ENCODE results near the gene ANKRD23.

The ANKRD23 gene

GRCh38 chr2:96881349-96882195, 37.8 kb upstream of the ANKRD23 start:
- H3K4me3 ChIP-seq (ENCODE audit: insufficient read length, low read depth) = no peak overlapping the region

GRCh38 chr2:96880891-96881273, 37.1 kb upstream of the ANKRD23 start:
- H3K4me3 ChIP-seq (ENCODE audit: insufficient read length, low read depth) = no peak overlapping the region
- DNase-seq (ENCODE audit: low read depth, low spot score) = no peak
- peak overlapping the region; percentile 61 for H3K9ac ChIP-seq (ENCODE audit: insufficient read length, low read depth)
- TF ChIP-seq ZNF274 (IDR thresholded peaks at IDR 0.05; ENCODE audit: low read depth, low read length) (no peak), YY1 (IDR thresholded peaks at IDR 0.05; ENCODE audit: insufficient read depth, insufficient read length) (no peak), SUZ12 (IDR thresholded peaks at IDR 0.05; ENCODE audit: extremely low read depth, insufficient read depth, insufficient read length) (no peak)
- no peaks in the 10 kb centered on the region for H3K9me3 ChIP-seq (ENCODE audit: insufficient read depth, low read length)
- H3K4me1 ChIP-seq (ENCODE audit: insufficient read depth, insufficient read length) = peaks cover 76% of the 10 kb centered on the region
- peaks cover 10% of the 10 kb centered on the region for H3K27me3 ChIP-seq (ENCODE audit: insufficient read depth, insufficient read length)
- no peaks in the 10 kb centered on the region for H3K36me3 ChIP-seq (ENCODE audit: insufficient read depth, insufficient read length, low read length)

More at GRCh38 chr2:96881349-96882195, 37.8 kb upstream of the ANKRD23 start:
- TF ChIP-seq YY1 (IDR thresholded peaks at IDR 0.05; ENCODE audit: insufficient read depth, insufficient read length) = no peak
- no peak for TF ChIP-seq SUZ12 (IDR thresholded peaks at IDR 0.05; ENCODE audit: extremely low read depth, insufficient read depth, insufficient read length)
- no peak for TF ChIP-seq ZNF274 (IDR thresholded peaks at IDR 0.05; ENCODE audit: low read depth, low read length)
- Histone ChIP-seq H3K9ac (ENCODE audit: insufficient read length, low read depth) (peak overlapping the region; percentile 79), H3K4me1 (ENCODE audit: insufficient read depth, insufficient read length) (peaks cover 77% of the 10 kb centered on the region), H3K9me3 (ENCODE audit: insufficient read depth, low read length) (no peaks in the 10 kb centered on the region), H3K27me3 (ENCODE audit: insufficient read depth, insufficient read length) (peaks cover 10% of the 10 kb centered on the region), H3K36me3 (ENCODE audit: insufficient read depth, insufficient read length, low read length) (no peaks in the 10 kb centered on the region)
- no peak for DNase-seq (ENCODE audit: low read depth, low spot score)

GRCh38 chr2:96879545-96880040, 35.8 kb upstream of the ANKRD23 start:
- Histone ChIP-seq H3K4me3 (ENCODE audit: insufficient read length, low read depth) (no peak overlapping the region), H3K9me3 (ENCODE audit: insufficient read depth, low read length) (no peaks in the 10 kb centered on the region), H3K27me3 (ENCODE audit: insufficient read depth, insufficient read length) (peaks cover 10% of the 10 kb centered on the region), H3K36me3 (ENCODE audit: insufficient read depth, insufficient read length, low read length) (no peaks in the 10 kb centered on the region), H3K4me1 (ENCODE audit: insufficient read depth, insufficient read length) (peaks cover 70% of the 10 kb centered on the region), H3K9ac (ENCODE audit: insufficient read length, low read depth) (no peak overlapping the region)
- DNase-seq (ENCODE audit: low read depth, low spot score) = no peak
- TF ChIP-seq YY1 (IDR thresholded peaks at IDR 0.05; ENCODE audit: insufficient read depth, insufficient read length) (no peak), ZNF274 (IDR thresholded peaks at IDR 0.05; ENCODE audit: low read depth, low read length) (no peak), SUZ12 (IDR thresholded peaks at IDR 0.05; ENCODE audit: extremely low read depth, insufficient read depth, insufficient read length) (no peak)

DNA sequence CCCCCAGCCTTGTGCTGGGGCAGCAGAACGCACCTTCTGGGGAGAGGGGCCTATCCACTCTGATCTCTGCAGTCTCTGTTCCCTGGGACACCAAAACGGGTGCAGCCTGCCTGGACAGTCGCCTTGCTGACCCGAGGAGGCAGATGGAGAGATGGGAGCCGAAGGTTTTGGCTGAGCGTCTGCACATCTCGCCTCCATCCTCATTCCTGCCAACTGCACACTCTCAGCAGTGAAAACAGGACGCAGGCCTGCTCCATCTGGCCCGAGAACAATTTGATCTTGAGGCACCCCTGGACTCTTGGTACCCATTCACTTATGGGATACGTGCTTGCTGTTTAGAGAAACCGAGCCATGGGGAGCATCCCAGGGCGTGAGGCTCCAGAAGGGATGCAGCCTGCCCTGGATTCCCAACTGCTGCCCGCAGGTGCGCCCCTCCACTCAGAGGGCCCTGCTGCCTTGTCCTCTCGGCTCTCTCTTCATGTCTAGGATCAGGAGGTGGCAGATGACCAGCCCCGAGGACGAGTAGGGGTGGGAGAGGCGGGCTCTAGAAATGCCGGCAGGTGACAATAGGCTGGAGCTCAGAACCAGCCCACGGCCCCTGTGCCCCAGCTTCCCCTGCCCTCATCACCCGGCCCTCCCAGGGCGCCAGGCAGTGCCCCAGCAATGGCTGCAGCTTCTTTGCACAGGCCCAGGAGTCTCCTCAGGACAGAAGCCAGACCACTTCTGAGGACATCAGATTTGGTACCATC, 35.1 kb upstream of the ANKRD23 start:
- no peak for TF ChIP-seq SUZ12 (IDR thresholded peaks at IDR 0.05; ENCODE audit: extremely low read depth, insufficient read depth, insufficient read length)
- no peak for TF ChIP-seq YY1 (IDR thresholded peaks at IDR 0.05; ENCODE audit: insufficient read depth, insufficient read length)
- no peak for TF ChIP-seq ZNF274 (IDR thresholded peaks at IDR 0.05; ENCODE audit: low read depth, low read length)
- Histone ChIP-seq H3K9me3 (ENCODE audit: insufficient read depth, low read length) (no peaks in the 10 kb centered on the region), H3K27me3 (ENCODE audit: insufficient read depth, insufficient read length) (peaks cover 10% of the 10 kb centered on the region), H3K36me3 (ENCODE audit: insufficient read depth, insufficient read length, low read length) (no peaks in the 10 kb centered on the region), H3K4me1 (ENCODE audit: insufficient read depth, insufficient read length) (peaks cover 67% of the 10 kb centered on the region), H3K4me3 (ENCODE audit: insufficient read length, low read depth) (no peak overlapping the region), H3K9ac (ENCODE audit: insufficient read length, low read depth) (peak overlapping the region; percentile 5)
- DNase-seq (ENCODE audit: low read depth, low spot score) = no peak

DNA sequence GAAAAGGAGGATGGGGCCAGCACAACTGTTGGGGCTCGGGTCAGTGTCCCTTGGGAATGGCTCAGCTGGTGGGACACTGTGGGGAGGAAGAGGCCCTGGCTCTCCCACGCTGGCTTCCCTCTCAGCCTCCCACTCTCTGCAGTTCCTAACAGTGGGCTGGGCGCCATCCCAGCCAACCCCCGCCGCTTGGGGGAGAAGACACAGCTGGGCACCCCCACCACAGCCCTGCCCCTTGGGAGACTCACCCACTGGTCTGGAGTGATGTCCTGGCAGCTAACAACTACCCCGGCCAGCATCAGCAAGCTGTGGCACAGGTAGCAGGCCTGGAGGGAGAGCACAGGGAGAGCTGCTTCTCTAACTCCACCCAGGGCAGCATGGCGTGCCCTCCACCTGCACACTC, 34.4 kb upstream of the ANKRD23 start:
- H3K9me3 ChIP-seq (ENCODE audit: insufficient read depth, low read length) = no peaks in the 10 kb centered on the region
- peaks cover 7% of the 10 kb centered on the region for H3K27me3 ChIP-seq (ENCODE audit: insufficient read depth, insufficient read length)
- H3K4me1 ChIP-seq (ENCODE audit: insufficient read depth, insufficient read length) = peaks cover 65% of the 10 kb centered on the region
- TF ChIP-seq YY1 (IDR thresholded peaks at IDR 0.05; ENCODE audit: insufficient read depth, insufficient read length) (no peak), ZNF274 (IDR thresholded peaks at IDR 0.05; ENCODE audit: low read depth, low read length) (no peak), SUZ12 (IDR thresholded peaks at IDR 0.05; ENCODE audit: extremely low read depth, insufficient read depth, insufficient read length) (no peak)
- H3K9ac ChIP-seq (ENCODE audit: insufficient read length, low read depth) = peak overlapping the region; percentile 53
- no peaks in the 10 kb centered on the region for H3K36me3 ChIP-seq (ENCODE audit: insufficient read depth, insufficient read length, low read length)
- H3K4me3 ChIP-seq (ENCODE audit: insufficient read length, low read depth) = no peak overlapping the region
- DNase-seq (ENCODE audit: low read depth, low spot score) = no peak

DNA sequence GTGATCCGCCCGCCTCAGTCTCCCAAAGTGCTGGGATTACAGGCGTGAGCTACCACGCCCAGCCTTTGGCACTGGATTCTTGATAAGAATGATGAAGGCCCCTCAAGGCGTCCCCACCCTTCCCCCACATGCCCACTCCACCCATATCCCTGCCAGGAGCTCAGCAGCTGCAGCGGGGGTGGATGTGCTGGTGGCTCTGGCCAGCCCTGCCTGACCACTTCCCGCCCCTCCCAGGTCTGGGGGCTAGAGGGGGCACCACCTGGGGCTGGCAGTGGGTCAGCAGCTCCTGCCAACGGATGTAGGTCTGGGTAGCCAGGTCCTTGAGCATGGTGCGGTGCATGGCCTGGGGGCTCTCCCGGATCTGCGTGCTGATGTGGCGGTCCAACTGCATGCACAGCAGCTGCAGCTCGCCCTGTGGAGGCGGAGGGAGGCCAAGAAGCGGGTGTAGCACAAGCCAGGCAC, 33.8 kb upstream of the ANKRD23 start:
- no peak for TF ChIP-seq ZNF274 (IDR thresholded peaks at IDR 0.05; ENCODE audit: low read depth, low read length)
- no peak for TF ChIP-seq SUZ12 (IDR thresholded peaks at IDR 0.05; ENCODE audit: extremely low read depth, insufficient read depth, insufficient read length)
- TF ChIP-seq YY1 (IDR thresholded peaks at IDR 0.05; ENCODE audit: insufficient read depth, insufficient read length) = no peak
- Histone ChIP-seq H3K4me1 (ENCODE audit: insufficient read depth, insufficient read length) (peaks cover 61% of the 10 kb centered on the region), H3K27me3 (ENCODE audit: insufficient read depth, insufficient read length) (peaks cover 4% of the 10 kb centered on the region), H3K9ac (ENCODE audit: insufficient read length, low read depth) (peak overlapping the region; percentile 53), H3K9me3 (ENCODE audit: insufficient read depth, low read length) (no peaks in the 10 kb centered on the region), H3K4me3 (ENCODE audit: insufficient read length, low read depth) (no peak overlapping the region), H3K36me3 (ENCODE audit: insufficient read depth, insufficient read length, low read length) (no peaks in the 10 kb centered on the region)
- DNase-seq (ENCODE audit: low read depth, low spot score) = no peak

DNA sequence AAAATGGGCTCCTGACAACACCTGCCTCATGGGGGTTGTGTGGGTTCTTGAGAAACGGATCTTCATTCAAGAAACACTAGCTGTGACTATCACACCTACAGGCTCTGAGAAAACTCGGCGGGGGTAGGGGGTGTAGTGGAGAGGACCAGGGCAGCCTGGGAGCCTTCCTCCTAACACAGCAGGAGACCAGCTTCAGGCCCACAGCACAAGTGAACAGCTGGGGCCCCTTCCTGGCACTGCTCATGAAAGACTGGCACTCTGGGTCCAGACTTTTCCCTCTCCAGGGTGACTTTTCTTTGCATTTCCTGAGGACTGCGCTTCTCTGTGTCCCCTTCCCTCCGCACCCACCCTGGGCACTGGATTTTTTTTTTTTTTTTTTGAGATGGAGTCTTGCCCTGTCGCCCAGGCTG, 33.2 kb upstream of the ANKRD23 start:
- no peaks in the 10 kb centered on the region for H3K9me3 ChIP-seq (ENCODE audit: insufficient read depth, low read length)
- H3K36me3 ChIP-seq (ENCODE audit: insufficient read depth, insufficient read length, low read length) = no peaks in the 10 kb centered on the region
- no peak for DNase-seq (ENCODE audit: low read depth, low spot score)
- peaks cover 4% of the 10 kb centered on the region for H3K27me3 ChIP-seq (ENCODE audit: insufficient read depth, insufficient read length)
- no peak for TF ChIP-seq YY1 (IDR thresholded peaks at IDR 0.05; ENCODE audit: insufficient read depth, insufficient read length)
- TF ChIP-seq ZNF274 (IDR thresholded peaks at IDR 0.05; ENCODE audit: low read depth, low read length) = no peak
- TF ChIP-seq SUZ12 (IDR thresholded peaks at IDR 0.05; ENCODE audit: extremely low read depth, insufficient read depth, insufficient read length) = no peak
- peaks cover 54% of the 10 kb centered on the region for H3K4me1 ChIP-seq (ENCODE audit: insufficient read depth, insufficient read length)
- no peak overlapping the region for H3K4me3 ChIP-seq (ENCODE audit: insufficient read length, low read depth)
- H3K9ac ChIP-seq (ENCODE audit: insufficient read length, low read depth) = no peak overlapping the region

Measured in NT2/D1 (cell line).